AG04450 (cell line): ENCODE measurements around the gene MYO5B. TPM values are rescaled to one million over a fixed set of nuclear protein-coding genes. Genes with fewer than 3 reads are reported as not detected.

Experiments used
- CTCF ChIA-PET: fragments of 300-600, 350-600 bp; formaldehyde crosslinking; extraction: SDS; loops from one replicate; lab custom pipeline; 2022; ENCODE audit warnings: antibody characterized with exemption, inconsistent platforms; lab: Charles Lee
- POLR2A ChIA-PET: fragments of 350-600 bp; formaldehyde crosslinking; extraction: SDS; loops from one replicate; lab custom pipeline; 2021; ENCODE audit warnings: antibody characterized with exemption, inconsistent platforms; lab: Yijun Ruan, JAX
- DNase-seq: peaks from one replicate; pipeline ENCODE4 v3.0.0-alpha.2; 2011; ENCODE audit warnings: low read depth, low spot score
- H3K27ac ChIP-seq: one replicate; pipeline ENCODE4 v1.5.1; 2012; ENCODE audit warnings: low read depth, low read length, control low read depth
- H3K27me3 ChIP-seq: one replicate; pipeline ENCODE4 v1.6.0; 2012; ENCODE audit warnings: low read length; ENCODE audit not compliant: control insufficient read depth, insufficient read depth
- H3K4me3 ChIP-seq: 2 replicates; pipeline ENCODE4 v1.5.1; 2011; ENCODE audit warnings: mild to moderate bottlenecking, low read depth, low read length, control low read depth
- H3K9me3 ChIP-seq: 2 replicates; pipeline ENCODE4 v1.5.1; 2012; ENCODE audit warnings: low read length; ENCODE audit not compliant: control insufficient read depth, insufficient read depth
- CTCF ChIP-seq: IDR thresholded peaks from 2 replicates; pipeline ENCODE4 v1.5.1; 2011; ENCODE audit warnings: low read depth, low read length, control low read depth, inconsistent platforms
- polyA plus RNA-seq: library from polyadenylated mRNA; depleted of rRNA; stranded (reverse); fragments of >200 nt; gene quantifications from 2 replicates; pipeline ENCODE4 v1.2.3, GENCODE V29; 2011

The MYO5B gene
- polyA plus RNA-seq, 1 experiment = 0.32 TPM

- Histone ChIP-seq H3K27ac (no peak overlapping the region), H3K27me3 (peaks cover 4% of the 10 kb centered on the region), H3K9me3 (no peaks in the 10 kb centered on the region), H3K4me3 (no peak overlapping the region)
- DNase-seq = no peak
- ChIA-PET CTCF (interaction anchor here (2.2 kb wide), 1 partner anchor 139 kb away, joined by 23 read pairs; no protein-coding TSS in a partner anchor), POLR2A (no interaction called here)
- peak; percentile 35 for TF ChIP-seq CTCF
These were observed 23.7 kb upstream of the MYO5B start for GRCh38 chr18:50218432-50219197.

GRCh38 chr18:50209311-50209710 is 14.4 kb upstream of the MYO5B start:
- H3K4me3 ChIP-seq = no peak overlapping the region
- DNase-seq = no peak
- H3K27me3 ChIP-seq = no peaks in the 10 kb centered on the region
- ChIA-PET CTCF (no interaction called here), POLR2A (no interaction called here)
- no peak overlapping the region for H3K27ac ChIP-seq
- H3K9me3 ChIP-seq = no peaks in the 10 kb centered on the region
- TF ChIP-seq CTCF = no peak

GRCh38 chr18:50207722-50208121 is 12.8 kb upstream of the MYO5B start:
- no peak overlapping the region for H3K4me3 ChIP-seq
- H3K27me3 ChIP-seq = peaks cover 5% of the 10 kb centered on the region
- TF ChIP-seq CTCF = no peak
- H3K9me3 ChIP-seq = no peaks in the 10 kb centered on the region
- ChIA-PET CTCF (interaction anchor here (0.6 to 1.6 kb wide), 3 partner anchors 149 to 1845 kb away, joined by 3 to 5 read pairs (median 4); no protein-coding TSS in a partner anchor), POLR2A (no interaction called here)
- no peak overlapping the region for H3K27ac ChIP-seq
- no peak for DNase-seq

GRCh38 chr18:50203801-50204604 is 9.1 kb upstream of the MYO5B start:
- DNase-seq = no peak
- ChIA-PET POLR2A (no interaction called here), CTCF (interaction anchor here (0.6 to 2.6 kb wide), 5 partner anchors 26 to 519 kb away, joined by 3 to 14 read pairs (median 3); no protein-coding TSS in a partner anchor)
- TF ChIP-seq CTCF = peak; percentile 55
- Histone ChIP-seq H3K4me3 (no peak overlapping the region), H3K9me3 (no peaks in the 10 kb centered on the region), H3K27ac (no peak overlapping the region), H3K27me3 (peaks cover 5% of the 10 kb centered on the region)
